Neutrophil (primary cell): ENCODE measurements around the gene ACCSL.

Experiments used
- H3K27ac ChIP-seq: fragments of 200-600 bp; sonication (generic); 2 replicates; pipeline ENCODE4 v1.5.1; 2016; ENCODE audit warnings: mild to moderate bottlenecking, moderate library complexity
- H3K27me3 ChIP-seq: fragments of 200-600 bp; sonication (generic); 2 replicates; pipeline ENCODE4 v1.6.0; 2016; ENCODE audit warnings: mild to moderate bottlenecking
- H3K36me3 ChIP-seq: fragments of 200-600 bp; sonication (generic); 2 replicates; pipeline ENCODE4 v1.5.1; 2017
- H3K4me1 ChIP-seq, 2 experiments: fragments of 200-600 bp in 1 of 2; sonication (generic) in 1 of 2; 1 replicate in 1 of 2; 2 replicates in 1 of 2; pipeline versions ENCODE4 v1.5.1 to v1.6.1; 2013 to 2016; ENCODE audit warnings: low read depth in 1 of 2, low read length in 1 of 2, mild to moderate bottlenecking in 1 of 2, moderate library complexity in 1 of 2; ENCODE audit not compliant: control insufficient read depth in 1 of 2, insufficient read depth in 1 of 2
- H3K4me3 ChIP-seq, 2 experiments: fragments of 200-600 bp in 1 of 2; sonication (generic) in 1 of 2; 1 replicate in 1 of 2; 2 replicates in 1 of 2; pipeline ENCODE4 v1.5.1; 2013 to 2016; ENCODE audit warnings: low read depth in 1 of 2, low read length in 1 of 2, mild to moderate bottlenecking in 1 of 2, moderate library complexity in 1 of 2
- H3K9me3 ChIP-seq: fragments of 200-600 bp; sonication (generic); 2 replicates; pipeline ENCODE4 v1.5.1; 2016
- CTCF ChIP-seq: fragments of 200-600 bp; sonication (generic); IDR thresholded peaks from 2 replicates; pipeline ENCODE4 v1.5.1; 2016; ENCODE audit warnings: antibody characterized with exemption

Gene ACCSL

GRCh38 chr11:44033856-44034255 is 13.9 kb upstream of the ACCSL start:
- H3K36me3 ChIP-seq, result no peaks in the 10 kb centered on the region
- no peak overlapping the region for H3K4me3 ChIP-seq
- H3K9me3 ChIP-seq, result no peaks in the 10 kb centered on the region
- no peaks in the 10 kb centered on the region for H3K4me1 ChIP-seq
- H3K27ac ChIP-seq, result no peak overlapping the region
- H3K27me3 ChIP-seq, result peaks cover 13% of the 10 kb centered on the region
- TF ChIP-seq CTCF, result no peak

- Histone ChIP-seq H3K9me3 (no peaks in the 10 kb centered on the region), H3K4me1 (no peaks in the 10 kb centered on the region), H3K4me3 (no peak overlapping the region), H3K27me3 (peaks cover 11% of the 10 kb centered on the region), H3K27ac (no peak overlapping the region), H3K36me3 (no peaks in the 10 kb centered on the region)
- no peak for TF ChIP-seq CTCF
These were observed 13.1 kb upstream of the ACCSL start for GRCh38 chr11:44034639-44035038.

GRCh38 chr11:44036811-44037657 is 10.7 kb upstream of the ACCSL start:
- Histone ChIP-seq H3K27me3 (peaks cover 11% of the 10 kb centered on the region), H3K9me3 (no peaks in the 10 kb centered on the region), H3K4me1 (no peaks in the 10 kb centered on the region), H3K36me3 (no peaks in the 10 kb centered on the region), H3K27ac (no peak overlapping the region), H3K4me3 (no peak overlapping the region)
- no peak for TF ChIP-seq CTCF

DNA sequence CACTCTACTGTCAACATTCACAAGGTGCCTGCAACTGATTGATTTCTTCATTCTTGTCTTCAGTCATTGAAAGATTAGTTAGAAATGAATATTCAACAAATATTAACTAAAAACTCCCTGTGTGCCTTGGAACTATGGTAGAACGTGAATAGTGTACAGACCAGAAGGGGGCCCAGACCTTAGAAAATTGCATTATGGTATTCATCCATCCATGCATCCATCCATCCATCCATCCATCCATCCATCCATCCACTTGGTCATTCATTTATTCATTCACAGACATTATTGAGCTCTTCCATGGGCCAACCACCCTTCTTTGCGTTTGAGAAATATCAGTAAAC is 10.2 kb upstream of the ACCSL start:
- Histone ChIP-seq H3K27ac (no peak overlapping the region), H3K36me3 (no peaks in the 10 kb centered on the region), H3K9me3 (no peaks in the 10 kb centered on the region), H3K4me1 (no peaks in the 10 kb centered on the region), H3K27me3 (peaks cover 11% of the 10 kb centered on the region), H3K4me3 (no peak overlapping the region)
- no peak for TF ChIP-seq CTCF

DNA sequence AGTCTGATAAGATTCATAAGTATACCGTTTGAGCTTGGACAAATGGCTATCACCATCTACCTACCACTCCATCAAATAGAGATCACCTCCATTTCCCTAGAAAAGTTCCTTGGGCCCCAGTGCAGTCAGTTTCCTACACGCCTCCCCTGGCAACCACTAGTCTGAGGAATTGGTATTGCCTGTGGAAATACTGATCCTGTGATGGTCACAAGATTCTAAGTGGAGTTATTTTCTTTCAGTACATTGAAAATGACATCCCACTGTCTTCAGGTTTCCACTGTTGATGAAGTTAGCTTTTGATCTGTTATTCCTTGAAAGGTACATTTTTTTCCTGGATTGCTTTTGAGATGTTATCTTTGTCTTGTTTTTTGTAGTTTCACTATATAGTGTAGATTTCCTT is 4.6 kb upstream of the ACCSL start:
- TF ChIP-seq CTCF, result no peak
- no peaks in the 10 kb centered on the region for H3K4me1 ChIP-seq
- H3K27ac ChIP-seq, result no peak overlapping the region
- H3K9me3 ChIP-seq, result no peaks in the 10 kb centered on the region
- no peak overlapping the region for H3K4me3 ChIP-seq
- no peaks in the 10 kb centered on the region for H3K36me3 ChIP-seq
- H3K27me3 ChIP-seq, result peaks cover 8% of the 10 kb centered on the region
